Endothelial cell of umbilical vein (primary cell): ENCODE measurements around the gene GCNA.

Experiments
- CTCF ChIP-seq, 2 donors: IDR thresholded peaks; 1 replicate in 1 of 2; 2 replicates in 1 of 2; pipeline ENCODE4 v1.5.1; 2011; ENCODE audit warnings: low read length in 2 of 2, mild to moderate bottlenecking in 2 of 2, moderate library complexity in 2 of 2, control low read depth in 1 of 2, inconsistent platforms in 1 of 2, low read depth in 1 of 2; ENCODE audit not compliant: insufficient read depth in 1 of 2; ENCODE audit errors: extremely low read depth in 1 of 2
- EZH2 ChIP-seq: IDR thresholded peaks from 2 replicates; pipeline ENCODE4 v1.6.1; 2012; ENCODE audit warnings: borderline replicate concordance, low read depth, mild to moderate bottlenecking, moderate library complexity, low read length, inconsistent platforms; ENCODE audit not compliant: severe bottlenecking
- FOS ChIP-seq: IDR thresholded peaks from 2 replicates; pipeline ENCODE4 v1.6.1; 2011; ENCODE audit warnings: mild to moderate bottlenecking, low read length, moderate library complexity, borderline replicate concordance; ENCODE audit not compliant: insufficient read depth
- JUN ChIP-seq: IDR thresholded peaks from 2 replicates; pipeline ENCODE4 v1.6.1; 2011; ENCODE audit warnings: borderline replicate concordance, low read depth; ENCODE audit not compliant: insufficient read length, insufficient read depth
- MAX ChIP-seq: IDR thresholded peaks from 2 replicates; pipeline ENCODE4 v1.6.1; 2011; ENCODE audit not compliant: insufficient read depth, insufficient read length
- MYC ChIP-seq: IDR thresholded peaks from one replicate; pipeline ENCODE4 v1.6.1; 2011; ENCODE audit warnings: mild to moderate bottlenecking, low read depth, low read length
- POLR2A ChIP-seq: IDR thresholded peaks from 2 replicates; pipeline ENCODE4 v1.6.1; 2012; ENCODE audit warnings: low read depth, mild to moderate bottlenecking, control low read depth, low read length
- POLR2AphosphoS5 ChIP-seq: IDR thresholded peaks from 2 replicates; pipeline ENCODE4 v1.6.1; 2012; ENCODE audit warnings: low read depth, mild to moderate bottlenecking, control low read depth, low read length, moderate library complexity; ENCODE audit not compliant: insufficient read depth

DNA sequence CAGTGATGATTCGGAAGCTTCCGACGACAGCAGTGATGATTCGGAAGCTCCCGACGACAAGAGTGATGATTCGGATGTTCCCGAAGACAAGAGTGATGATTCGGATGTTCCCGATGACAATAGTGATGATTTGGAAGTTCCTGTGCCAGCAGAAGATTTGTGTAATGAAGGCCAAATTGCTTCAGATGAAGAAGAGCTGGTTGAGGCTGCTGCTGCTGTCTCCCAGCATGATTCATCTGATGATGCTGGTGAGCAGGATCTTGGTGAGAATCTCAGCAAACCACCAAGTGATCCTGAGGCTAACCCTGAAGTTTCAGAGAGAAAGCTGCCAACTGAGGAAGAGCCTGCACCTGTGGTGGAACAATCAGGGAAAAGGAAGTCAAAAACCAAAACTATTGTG lies 25.9 kb downstream of the GCNA start:
- no peak for TF ChIP-seq CTCF (IDR thresholded peaks at IDR 0.05; ENCODE audit: extremely low read depth in 1 of 2, insufficient read depth in 1 of 2, low read depth in 1 of 2, low read length in 2 of 2)
- no peak for TF ChIP-seq JUN
- no peak for TF ChIP-seq POLR2A
- TF ChIP-seq FOS = no peak
- no peak for TF ChIP-seq EZH2
- no peak for TF ChIP-seq MAX
- no peak for TF ChIP-seq MYC
- TF ChIP-seq POLR2AphosphoS5 = no peak
